ENCODE data around the gene DDX27. TPM values are rescaled to one million over a fixed set of nuclear protein-coding genes. Genes with fewer than 3 reads are reported as not detected.

DDX27 gene
- total and polyA plus RNA-seq, 2 of the 8 experiments (the other 6 are each of a cell fraction or from before 2014, with no cell fraction given) = 42.7 to 51.0 TPM

DNA sequence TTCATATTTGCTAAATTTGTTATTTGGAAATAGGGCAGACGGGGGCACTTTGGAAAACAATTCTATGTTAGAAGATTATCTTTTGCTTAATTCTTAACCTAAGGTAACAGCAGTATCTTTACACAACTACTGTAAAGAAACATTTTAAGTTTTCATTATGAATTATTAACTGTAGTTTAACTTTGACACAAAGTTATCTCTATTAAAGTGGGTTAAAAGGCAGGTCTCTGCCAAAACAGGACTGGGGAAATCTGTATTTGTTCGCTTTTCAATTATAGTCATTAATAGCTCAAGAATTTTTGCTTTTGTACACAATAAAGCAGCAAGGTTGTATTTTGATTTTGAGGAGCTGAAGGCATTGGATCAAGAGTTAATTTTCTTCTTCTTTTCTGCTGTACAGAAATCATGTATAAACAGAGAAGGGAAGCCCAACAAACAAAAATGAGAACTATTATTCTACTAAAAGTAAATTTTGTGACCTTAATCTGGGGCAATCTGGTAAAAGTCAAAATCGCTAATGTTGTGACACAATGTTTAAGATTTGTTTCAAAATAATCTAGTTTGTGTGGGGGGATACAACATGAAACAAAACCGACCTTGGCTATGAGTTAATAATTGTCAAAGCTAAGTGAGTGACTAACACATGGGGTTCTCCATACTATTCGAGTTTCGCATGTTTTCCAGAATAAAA, 34.0 kb upstream of the DDX27 start:
- no peak overlapping the region for H3K14ac ChIP-seq (ENCODE audit: insufficient read length)
- POLR2A ChIA-PET (ENCODE audit: partially characterized antibody) = interaction anchor here (0.8 to 0.9 kb wide), 2 partner anchors 45 to 139 kb away, joined by 3 read pairs; no protein-coding TSS in a partner anchor
- H2BK15ac ChIP-seq (ENCODE audit: low read length) = no peak overlapping the region
- H3K79me2 ChIP-seq (ENCODE audit: control insufficient read depth in 1 of 2, insufficient read depth in 2 of 2, low read length in 2 of 2) = peaks cover 27 to 73% of the 10 kb centered on the region in 2 experiments
- no peak overlapping the region for H3K56ac ChIP-seq (replicated peaks; ENCODE audit: insufficient read length, low read depth, low read length)
- no peaks in the 10 kb centered on the region for H3K9me3 ChIP-seq (ENCODE audit: insufficient read depth in 2 of 2, low read depth in 1 of 2, low read length in 1 of 2)
- no peak overlapping the region for H2AFZ ChIP-seq (ENCODE audit: low read length)
- no peak overlapping the region for H4K91ac ChIP-seq (replicated peaks; ENCODE audit: insufficient read length, low read length)
- FAIRE-seq (no peak), DNase-seq (ENCODE audit: low read depth in 1 of 2, low spot score in 2 of 2) (no peak)
- H3K4me1 ChIP-seq (replicated peaks in 1 of 4; ENCODE audit: control insufficient read depth in 3 of 4, insufficient read depth in 4 of 4, low read length in 3 of 4) = peaks cover 0 to 4% (median 0%) of the 10 kb centered on the region in 4 experiments; a peak in 3 of 7 replicates
- peaks cover 7 to 15% of the 10 kb centered on the region in 2 experiments for H4K20me1 ChIP-seq (replicated peaks in 1 of 2; ENCODE audit: control insufficient read depth in 1 of 2, insufficient read depth in 2 of 2, low read length in 2 of 2)
- WGBS, 2 experiments (ENCODE audit: extremely low coverage in 1 of 2, insufficient coverage in 1 of 2, insufficient read length in 1 of 2, insufficient replicate concordance in 2 of 2, low coverage in 1 of 2, low lambda C conversion rate in 2 of 2, missing lambda C conversion rate in 1 of 2) = 91% methylated on average over 6 of the region's 6 CpGs; no CpG with 5 or more reads in 1 of the 2 experiments
- no peak overlapping the region for H3K18ac ChIP-seq (ENCODE audit: extremely low read depth, low read length)
- CTCF ChIA-PET (ENCODE audit: partially characterized antibody) = interaction anchor here (0.6 to 3.0 kb wide), 5 partner anchors 17 to 74 kb away, joined by 3 to 11 read pairs (median 6); no protein-coding TSS in a partner anchor
- H3K4me2 ChIP-seq (ENCODE audit: insufficient read depth in 1 of 2, low read depth in 2 of 2, low read length in 2 of 2) = no peak overlapping the region
- H2BK12ac ChIP-seq (ENCODE audit: low read depth, low read length) = no peak overlapping the region
- TF ChIP-seq POLR2A (IDR thresholded peaks at IDR 0.05; ENCODE audit: control extremely low read depth in 1 of 2, low read depth in 2 of 2, low read length in 2 of 2) (no peak), RFX5 (IDR thresholded peaks at IDR 0.05; ENCODE audit: borderline replicate concordance, low read depth, low read length) (no peak), SP4 (IDR thresholded peaks at IDR 0.05; ENCODE audit: low read length) (no peak), RXRA (IDR thresholded peaks at IDR 0.05; ENCODE audit: insufficient read depth, low read depth, low read length) (no peak), SRF (IDR thresholded peaks at IDR 0.05; ENCODE audit: low read depth, low read length) (no peak), TAF1 (IDR thresholded peaks at IDR 0.05; ENCODE audit: low read depth, low read length) (no peak), KDM4A (IDR thresholded peaks at IDR 0.05; ENCODE audit: low read depth, low read length, severe bottlenecking) (no peak), SIRT6 (IDR thresholded peaks at IDR 0.05; ENCODE audit: low read length) (no peak), YY1 (IDR thresholded peaks at IDR 0.05; ENCODE audit: low read depth, low read length) (no peak), SP1 (IDR thresholded peaks at IDR 0.05; ENCODE audit: low read depth, low read length) (no peak), SIX5 (IDR thresholded peaks at IDR 0.05; ENCODE audit: low read depth, low read length) (no peak), POU5F1 (IDR thresholded peaks at IDR 0.05; ENCODE audit: low read depth, low read length) (no peak), NRF1 (IDR thresholded peaks at IDR 0.05; ENCODE audit: low read depth, low read length) (no peak)
- H3K4me3 ChIP-seq (ENCODE audit: extremely low read depth in 1 of 4, insufficient read depth in 2 of 4, low read depth in 3 of 4, low read length in 4 of 4) = no peak overlapping the region
- no peak overlapping the region for H2AK5ac ChIP-seq (ENCODE audit: low read depth, low read length)
- no peak overlapping the region for H2BK5ac ChIP-seq (ENCODE audit: low read depth, low read length)
- no peak overlapping the region for H3K23ac ChIP-seq (ENCODE audit: insufficient read length)
- peaks cover 4% of the 10 kb centered on the region for H3K79me1 ChIP-seq (ENCODE audit: low read depth, low read length)
- H4K5ac ChIP-seq (ENCODE audit: insufficient read length, low read depth, low read length) = no peak overlapping the region
- no peak overlapping the region for H4K8ac ChIP-seq (ENCODE audit: extremely low read depth, insufficient read depth, low read length)
- no peak overlapping the region for H3K4ac ChIP-seq (replicated peaks; ENCODE audit: insufficient read length, low read depth, low read length)
- peaks cover 8% of the 10 kb centered on the region for H3K23me2 ChIP-seq (ENCODE audit: low read depth, low read length)
- no peak overlapping the region for H3K9ac ChIP-seq (replicated peaks in 1 of 4; ENCODE audit: extremely low read depth in 1 of 4, low read depth in 3 of 4, low read length in 3 of 4)
- no peak overlapping the region for H3K27ac ChIP-seq (ENCODE audit: low read depth, low read length)
- H3K27me3 ChIP-seq (replicated peaks in 1 of 4; ENCODE audit: control insufficient read depth in 3 of 4, extremely low read depth in 1 of 4, insufficient read depth in 3 of 4, low read length in 3 of 4) = no peaks in the 10 kb centered on the region
- no peak overlapping the region for H2BK20ac ChIP-seq (ENCODE audit: low read length)
- H3K36me3 ChIP-seq (ENCODE audit: control insufficient read depth in 2 of 4, insufficient read depth in 4 of 4, low read length in 3 of 4) = no peaks in the 10 kb centered on the region; a peak in 1 of 8 replicates
- no peak overlapping the region for H2BK120ac ChIP-seq (replicated peaks; ENCODE audit: low read depth, low read length)

Measured in H1 (cell line).